Endothelial cell (in vitro differentiated cells): ENCODE results near the gene MAD1L1. TPM values are rescaled to one million over a fixed set of nuclear protein-coding genes. Genes with fewer than 3 reads are reported as not detected.

ENCODE experiments used
- DNase-seq: peaks from one replicate; pipeline ENCODE4 v3.0.0; 2021; ENCODE audit warnings: low spot score
- H3K27ac Mint-ChIP-seq: one replicate; pipeline ENCODE4 v1.8.0; 2021; ENCODE audit warnings: mixed read lengths, inconsistent platforms; ENCODE audit not compliant: unreplicated experiment
- H3K27me3 Mint-ChIP-seq: one replicate; pipeline ENCODE4 v1.8.0; 2021; ENCODE audit warnings: mild to moderate bottlenecking, moderate library complexity, mixed read lengths, inconsistent platforms; ENCODE audit not compliant: unreplicated experiment
- H3K36me3 Mint-ChIP-seq: one replicate; pipeline ENCODE4 v1.8.0; 2021; ENCODE audit warnings: mild to moderate bottlenecking, low read depth, mixed read lengths, inconsistent platforms; ENCODE audit not compliant: unreplicated experiment
- H3K4me1 Mint-ChIP-seq: one replicate; pipeline ENCODE4 v1.8.0; 2021; ENCODE audit warnings: mild to moderate bottlenecking, mixed read lengths, inconsistent platforms; ENCODE audit not compliant: unreplicated experiment
- H3K4me3 Mint-ChIP-seq: one replicate; pipeline ENCODE4 v1.8.0; 2021; ENCODE audit warnings: mild to moderate bottlenecking, mixed read lengths, inconsistent platforms; ENCODE audit not compliant: unreplicated experiment
- H3K9me3 Mint-ChIP-seq: one replicate; pipeline ENCODE4 v1.8.0; 2021; ENCODE audit warnings: mixed read lengths, inconsistent platforms; ENCODE audit not compliant: unreplicated experiment
- total RNA-seq: library from RNA; stranded (reverse); fragmentation: NEBNext Ultra II Directional; extraction: Animal tissue kit (Norgen Biotek cat#: 25700); gene quantifications from one replicate; pipeline ENCODE4 v1.2.1, GENCODE V29; 2021; ENCODE audit not compliant: unreplicated experiment
- TF ChIP-seq, protein P1 (sequence below): fragments of 200-600 bp; sonication (generic); IDR thresholded peaks from one replicate; pipeline ENCODE4 v1.5.0; 2021; ENCODE audit warnings: antibody characterized with exemption; ENCODE audit not compliant: unreplicated experiment

MAD1L1 gene
- total RNA-seq, 1 donor from 2014 or later = 43.3 TPM

DNA sequence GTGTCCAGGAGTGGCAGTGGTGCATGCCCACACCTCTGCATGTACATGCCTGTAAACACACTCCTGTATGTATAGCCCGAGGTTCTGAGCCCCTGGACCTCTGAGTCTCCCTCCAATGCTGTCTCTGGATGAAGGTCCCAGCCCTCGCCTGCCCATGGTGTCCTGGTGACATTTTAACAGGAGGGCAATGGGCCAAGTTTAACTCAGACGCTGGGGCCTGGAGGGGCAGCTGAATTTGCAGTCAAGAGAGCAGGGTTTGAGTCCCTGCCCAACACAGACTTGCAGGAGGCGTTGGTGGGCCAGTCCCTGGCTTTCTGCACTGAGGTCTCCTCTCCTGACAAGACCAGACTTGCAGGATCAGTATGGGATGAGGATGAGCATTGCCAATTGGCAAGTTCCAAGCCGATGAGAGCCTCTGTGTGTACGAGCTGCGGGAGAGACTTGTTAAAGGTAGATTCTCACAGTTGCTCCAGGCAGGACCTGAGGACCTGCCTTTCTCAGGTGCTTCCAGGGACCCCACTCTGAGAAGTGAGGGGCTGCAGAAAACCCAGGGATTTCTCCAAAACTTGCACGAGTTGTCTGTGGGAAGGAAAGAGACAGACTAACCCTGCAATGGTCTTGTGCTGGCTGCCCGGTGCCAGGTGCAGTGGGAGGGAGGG is 420.8 kb downstream of the MAD1L1 start:
- Mint-ChIP-seq H3K9me3 (no peaks in the 10 kb centered on the region), H3K27me3 (peaks cover 2% of the 10 kb centered on the region), H3K36me3 (no peaks in the 10 kb centered on the region), H3K4me1 (no peaks in the 10 kb centered on the region), H3K27ac (no peak overlapping the region), H3K4me3 (no peak overlapping the region)
- DNase-seq = no peak
- TF ChIP-seq, protein P1, sequence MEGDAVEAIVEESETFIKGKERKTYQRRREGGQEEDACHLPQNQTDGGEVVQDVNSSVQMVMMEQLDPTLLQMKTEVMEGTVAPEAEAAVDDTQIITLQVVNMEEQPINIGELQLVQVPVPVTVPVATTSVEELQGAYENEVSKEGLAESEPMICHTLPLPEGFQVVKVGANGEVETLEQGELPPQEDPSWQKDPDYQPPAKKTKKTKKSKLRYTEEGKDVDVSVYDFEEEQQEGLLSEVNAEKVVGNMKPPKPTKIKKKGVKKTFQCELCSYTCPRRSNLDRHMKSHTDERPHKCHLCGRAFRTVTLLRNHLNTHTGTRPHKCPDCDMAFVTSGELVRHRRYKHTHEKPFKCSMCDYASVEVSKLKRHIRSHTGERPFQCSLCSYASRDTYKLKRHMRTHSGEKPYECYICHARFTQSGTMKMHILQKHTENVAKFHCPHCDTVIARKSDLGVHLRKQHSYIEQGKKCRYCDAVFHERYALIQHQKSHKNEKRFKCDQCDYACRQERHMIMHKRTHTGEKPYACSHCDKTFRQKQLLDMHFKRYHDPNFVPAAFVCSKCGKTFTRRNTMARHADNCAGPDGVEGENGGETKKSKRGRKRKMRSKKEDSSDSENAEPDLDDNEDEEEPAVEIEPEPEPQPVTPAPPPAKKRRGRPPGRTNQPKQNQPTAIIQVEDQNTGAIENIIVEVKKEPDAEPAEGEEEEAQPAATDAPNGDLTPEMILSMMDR = no peak

DNA sequence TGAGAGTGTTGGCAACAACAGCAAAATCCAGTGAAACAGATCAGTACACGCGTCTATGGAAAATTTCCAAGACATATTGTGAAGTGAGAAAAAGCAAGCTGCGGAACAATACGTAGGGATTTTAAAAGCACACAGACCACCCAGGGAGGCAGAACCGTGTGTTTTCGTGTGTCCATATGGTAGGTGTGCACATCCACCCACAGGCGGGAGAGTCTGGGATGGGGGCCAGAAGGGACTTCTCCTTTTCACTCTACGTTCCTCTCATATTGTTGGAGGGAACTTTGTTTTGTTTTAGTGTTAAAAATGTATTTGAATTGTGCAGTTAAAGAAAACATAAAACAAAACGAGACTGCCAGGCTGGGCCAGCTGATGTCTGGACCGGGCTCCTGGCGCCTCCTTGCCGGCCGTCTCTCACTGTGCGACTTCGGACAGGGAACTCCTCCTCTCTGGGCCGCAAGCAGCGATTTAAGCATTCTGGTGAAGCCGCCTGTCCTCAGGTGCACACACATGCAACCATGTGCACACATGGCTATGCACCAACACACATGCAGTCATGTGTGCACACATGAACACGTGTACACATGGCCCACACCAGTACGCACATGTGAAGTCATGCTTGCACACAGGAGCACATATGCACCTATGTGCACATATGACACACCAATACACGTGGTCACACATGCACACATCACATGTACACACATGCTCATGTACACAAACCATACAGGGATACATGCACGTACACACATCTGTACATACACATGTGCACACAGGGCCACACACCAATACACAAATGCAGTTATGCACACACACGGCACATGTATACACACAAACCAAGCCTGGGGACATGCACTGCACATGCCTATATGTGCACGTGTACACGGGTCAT is 421.5 kb downstream of the MAD1L1 start:
- no peaks in the 10 kb centered on the region for H3K9me3 Mint-ChIP-seq
- no peak overlapping the region for H3K4me3 Mint-ChIP-seq
- H3K27ac Mint-ChIP-seq = no peak overlapping the region
- TF ChIP-seq, protein P1 = no peak
- H3K4me1 Mint-ChIP-seq = no peaks in the 10 kb centered on the region
- peaks cover 2% of the 10 kb centered on the region for H3K27me3 Mint-ChIP-seq
- H3K36me3 Mint-ChIP-seq = no peaks in the 10 kb centered on the region
- no peak for DNase-seq

DNA sequence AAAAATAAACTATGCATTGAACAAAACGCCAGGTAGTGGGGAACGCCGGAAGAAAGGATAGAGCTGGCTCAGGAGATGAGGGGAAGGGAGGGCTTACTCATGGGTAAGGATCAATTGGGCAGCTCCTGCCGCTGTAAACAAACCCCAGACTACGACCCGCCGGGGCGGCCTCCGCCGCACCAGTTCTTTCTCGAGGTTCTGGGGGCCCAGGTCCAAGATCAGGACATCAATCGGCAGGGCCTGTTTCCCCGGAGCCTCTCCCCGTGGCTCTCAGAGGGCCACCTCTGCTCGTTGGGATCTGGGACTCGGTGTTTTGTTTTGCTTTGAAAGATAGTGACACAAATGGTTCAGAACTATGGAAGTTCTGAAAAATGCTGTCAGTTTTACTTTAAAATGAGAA is 422.2 kb downstream of the MAD1L1 start:
- peaks cover 2% of the 10 kb centered on the region for H3K27me3 Mint-ChIP-seq
- H3K36me3 Mint-ChIP-seq = no peaks in the 10 kb centered on the region
- TF ChIP-seq, protein P1 = no peak
- no peak overlapping the region for H3K27ac Mint-ChIP-seq
- H3K9me3 Mint-ChIP-seq = no peaks in the 10 kb centered on the region
- no peaks in the 10 kb centered on the region for H3K4me1 Mint-ChIP-seq
- no peak for DNase-seq
- no peak overlapping the region for H3K4me3 Mint-ChIP-seq

DNA sequence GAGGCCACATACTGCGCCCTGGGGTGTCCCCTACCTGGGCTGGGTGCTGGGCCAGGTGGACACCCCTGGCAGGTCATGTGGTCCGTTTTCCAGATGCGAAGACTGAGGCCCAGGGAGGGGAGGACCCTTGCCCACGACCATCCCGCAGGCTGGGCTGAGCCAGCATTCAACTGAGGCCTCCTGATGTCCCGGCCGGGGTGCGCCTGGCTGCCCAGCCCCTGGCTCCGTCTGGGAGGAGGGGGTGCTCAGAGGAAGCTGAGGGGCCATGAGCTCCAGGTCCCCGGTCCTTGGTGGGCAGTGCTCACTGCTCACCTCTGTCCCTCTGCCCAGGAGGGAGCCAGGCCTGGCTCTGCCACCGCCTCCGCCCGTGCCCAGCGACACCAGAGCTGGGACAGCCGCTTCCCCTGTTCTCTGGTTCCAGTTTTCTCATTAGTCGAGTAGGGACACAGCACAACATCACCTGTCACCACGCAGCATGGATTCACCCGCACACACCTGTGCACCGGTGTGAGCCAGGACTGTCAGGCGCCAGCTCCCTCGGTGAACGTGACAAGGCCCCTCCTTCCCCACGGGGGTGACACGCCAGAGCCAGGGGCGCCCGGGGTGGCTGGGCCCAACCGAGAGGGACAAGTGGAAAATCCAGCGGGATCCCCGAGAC is 423.0 kb downstream of the MAD1L1 start:
- Mint-ChIP-seq H3K4me1 (no peaks in the 10 kb centered on the region), H3K4me3 (no peak overlapping the region)

More for the DNA sequence above, 423.0 kb downstream of the MAD1L1 start:
- Mint-ChIP-seq H3K9me3 (no peaks in the 10 kb centered on the region), H3K36me3 (no peaks in the 10 kb centered on the region), H3K27me3 (peaks cover 2% of the 10 kb centered on the region), H3K27ac (no peak overlapping the region)
- TF ChIP-seq, protein P1 = no peak
- DNase-seq = no peak
